SK-N-SH (cell line): ENCODE measurements around the gene HDDC2. TPM values are rescaled to one million over a fixed set of nuclear protein-coding genes. Genes with fewer than 3 reads are reported as not detected.

Experiments
- CTCF ChIA-PET: fragments of 300-600, 350-600 bp; formaldehyde crosslinking; extraction: SDS; loops from one replicate; lab custom pipeline; 2021; lab: Yijun Ruan, JAX
- POLR2A ChIA-PET: fragments of 350-600 bp; sonication (Branson Sonifier 250); formaldehyde crosslinking; extraction: SDS; loops from one replicate; lab custom pipeline; 2020; ENCODE audit warnings: antibody characterized with exemption, inconsistent platforms; lab: Yijun Ruan, JAX
- DNase-seq: peaks from one replicate; pipeline ENCODE4 v3.0.0; 2012
- H2AFZ ChIP-seq: fragments of 200-600 bp; sonication (generic); 2 replicates; pipeline ENCODE4 v1.8.1; 2016; ENCODE audit warnings: antibody characterized with exemption, mild to moderate bottlenecking, low read depth
- H3F3A ChIP-seq: fragments of 200-600 bp; sonication (generic); replicated peaks from 2 replicates; pipeline ENCODE3; 2016; ENCODE audit warnings: antibody characterized with exemption, mild to moderate bottlenecking; ENCODE audit not compliant: insufficient read depth
- H3K27ac ChIP-seq, 2 experiments: fragments of 200-500 bp in 1 of 2; fragments of 200-600 bp in 1 of 2; sonication (Bioruptor generic) in 1 of 2; sonication (generic), shearing (Covaris generic) in 1 of 2; 2 replicates each; pipeline versions ENCODE4 v1.5.1 to v1.6.1; 2014 to 2016; ENCODE audit warnings: low read depth in 2 of 2, inconsistent platforms in 1 of 2, low read length in 1 of 2, mild to moderate bottlenecking in 1 of 2, mixed read lengths in 1 of 2
- H3K27me3 ChIP-seq: fragments of 200-600 bp; sonication (generic), shearing (Covaris generic); 2 replicates; pipeline ENCODE4 v1.6.1; 2016; ENCODE audit warnings: mixed run types; ENCODE audit not compliant: insufficient read depth
- H3K36me3 ChIP-seq, 2 experiments: fragments of 200-500 bp in 1 of 2; fragments of 200-600 bp in 1 of 2; sonication (Bioruptor generic) in 1 of 2; sonication (generic) in 1 of 2; replicated peaks in 1 of 2; 2 replicates each; pipeline versions ENCODE3 to v1.5.1; 2014 to 2016; ENCODE audit warnings: low read length in 1 of 2, mild to moderate bottlenecking in 1 of 2; ENCODE audit not compliant: insufficient read depth in 2 of 2, control insufficient read depth in 1 of 2
- H3K4me1 ChIP-seq, 2 experiments: fragments of 200-500 bp in 1 of 2; fragments of 200-600 bp in 1 of 2; sonication (Bioruptor generic) in 1 of 2; sonication (generic), shearing (Covaris generic) in 1 of 2; 2 replicates each; pipeline versions ENCODE4 v1.5.1 to v1.6.1; 2014 to 2016; ENCODE audit warnings: low read depth in 1 of 2, low read length in 1 of 2, mixed run types in 1 of 2; ENCODE audit not compliant: insufficient read depth in 2 of 2, control insufficient read depth in 1 of 2
- H3K4me2 ChIP-seq: fragments of 200-600 bp; sonication (generic), shearing (Covaris generic); 2 replicates; pipeline ENCODE4 v1.6.1; 2017; ENCODE audit warnings: mixed run types
- H3K4me3 ChIP-seq, 2 experiments: fragments of 200-500 bp in 1 of 2; fragments of 200-600 bp in 1 of 2; sonication (Bioruptor generic) in 1 of 2; sonication (generic), shearing (Covaris generic) in 1 of 2; 2 replicates each; pipeline versions ENCODE4 v1.5.1 to v1.8.1; 2014 to 2016; ENCODE audit warnings: low read depth in 2 of 2, inconsistent platforms in 1 of 2, low read length in 1 of 2, mild to moderate bottlenecking in 1 of 2, mixed read lengths in 1 of 2, moderate library complexity in 1 of 2
- H3K79me2 ChIP-seq: fragments of 200-600 bp; sonication (generic); 2 replicates; pipeline ENCODE4 v1.8.1; 2017; ENCODE audit warnings: mild to moderate bottlenecking; ENCODE audit not compliant: insufficient read depth
- H3K9ac ChIP-seq: fragments of 200-600 bp; sonication (generic); 2 replicates; pipeline ENCODE4 v1.6.1; 2017; ENCODE audit warnings: mixed run types
- H3K9me2 ChIP-seq: fragments of 200-600 bp; sonication (generic); 2 replicates; pipeline ENCODE4 v1.6.1; 2017; ENCODE audit warnings: mixed run types
- H3K9me3 ChIP-seq: fragments of 200-600 bp; sonication (generic); 2 replicates; pipeline ENCODE4 v1.6.1; 2017; ENCODE audit warnings: mixed run types, mild to moderate bottlenecking, moderate library complexity
- H4K20me1 ChIP-seq: fragments of 200-600 bp; sonication (generic); 2 replicates; pipeline ENCODE4 v1.6.1; 2017; ENCODE audit warnings: mild to moderate bottlenecking, mixed run types; ENCODE audit not compliant: insufficient read depth
- CHD2 ChIP-seq: fragments of 150-350 bp; IDR thresholded peaks from 2 replicates; pipeline ENCODE4 v1.6.1; 2018; ENCODE audit warnings: low read length; ENCODE audit not compliant: partially characterized antibody
- ELF1 ChIP-seq: IDR thresholded peaks from 2 replicates; pipeline ENCODE4 v1.4.0; 2012
- EP300 ChIP-seq, 2 experiments: IDR thresholded peaks; 2 replicates each; pipeline versions ENCODE4 v1.4.0 to v1.6.1; 2012; ENCODE audit warnings: borderline replicate concordance in 1 of 2, low read depth in 1 of 2, low read length in 1 of 2
- EZH2phosphoT487 ChIP-seq: fragments of 200-600 bp; sonication (generic); IDR thresholded peaks from 2 replicates; pipeline ENCODE4 v1.6.1; 2017; ENCODE audit warnings: low read depth, mixed run types, mild to moderate bottlenecking, antibody characterized with exemption, moderate library complexity, borderline replicate concordance
- FOXJ3 ChIP-seq: sonication (generic); formaldehyde crosslinking; IDR thresholded peaks from 2 replicates; pipeline ENCODE4 v1.5.1; 2020; ENCODE audit warnings: mild to moderate bottlenecking, missing genetic modification reagents
- FOXM1 ChIP-seq: IDR thresholded peaks from 2 replicates; pipeline ENCODE4 v1.4.0; 2012; ENCODE audit warnings: low read depth, mild to moderate bottlenecking
- GATA2 ChIP-seq: sonication (generic); formaldehyde crosslinking; IDR thresholded peaks from 2 replicates; pipeline ENCODE4 v1.5.0; 2020; ENCODE audit warnings: mild to moderate bottlenecking, missing genetic modification reagents
- IRF3 ChIP-seq: fragments of 150-350 bp; IDR thresholded peaks from 2 replicates; pipeline ENCODE4 v1.6.1; 2016; ENCODE audit warnings: mild to moderate bottlenecking, low read depth, low read length
- JUND ChIP-seq: IDR thresholded peaks from 2 replicates; pipeline ENCODE4 v1.4.0; 2012
- NRF1 ChIP-seq: IDR thresholded peaks from 2 replicates; pipeline ENCODE4 v1.6.1; 2012; ENCODE audit warnings: low read depth, mild to moderate bottlenecking, low read length
- POLR2AphosphoS5 ChIP-seq: IDR thresholded peaks from 2 replicates; pipeline ENCODE4 v1.6.1; 2012; ENCODE audit warnings: low read depth, low read length
- RAD21 ChIP-seq: IDR thresholded peaks from 2 replicates; pipeline ENCODE4 v1.6.1; 2012; ENCODE audit warnings: mild to moderate bottlenecking, low read length
- RCOR1 ChIP-seq: fragments of 150-350 bp; IDR thresholded peaks from 2 replicates; pipeline ENCODE4 v1.6.1; 2017; ENCODE audit warnings: antibody characterized with exemption, low read length
- REST ChIP-seq: IDR thresholded peaks from 2 replicates; pipeline ENCODE4 v1.6.1; 2012; ENCODE audit warnings: mild to moderate bottlenecking, low read depth, low read length, moderate library complexity
- RXRA ChIP-seq: IDR thresholded peaks from 2 replicates; pipeline ENCODE4 v1.4.0; 2012; ENCODE audit warnings: low read depth, mild to moderate bottlenecking, borderline replicate concordance
- SMC3 ChIP-seq: IDR thresholded peaks from 2 replicates; pipeline ENCODE4 v1.6.1; 2012; ENCODE audit warnings: low read depth, low read length, improper control_type of control experiment
- TAF1 ChIP-seq: IDR thresholded peaks from 2 replicates; pipeline ENCODE4 v1.6.1; 2012; ENCODE audit warnings: low read depth, mild to moderate bottlenecking, low read length, moderate library complexity, borderline replicate concordance
- TEAD4 ChIP-seq: IDR thresholded peaks from 2 replicates; pipeline ENCODE4 v1.4.0; 2012; ENCODE audit warnings: mild to moderate bottlenecking, borderline replicate concordance; ENCODE audit not compliant: insufficient read depth
- WGBS: methylation state at CpG from one replicate; pipeline ENCODE4 v1.1.6; 2017; ENCODE audit warnings: low lambda C conversion rate; 5-methylcytosine and 5-hydroxymethylcytosine counted together
- polyA plus RNA-seq, 3 experiments: library from polyadenylated mRNA; depleted of rRNA; stranded (reverse); fragments of >200 nt; gene quantifications; 2 replicates each; pipeline ENCODE4 v1.2.3, GENCODE V29; 2012
- TF ChIP-seq, protein P1 (sequence below): IDR thresholded peaks from 2 replicates; pipeline ENCODE4 v1.4.0; 2012; ENCODE audit warnings: low read depth

The HDDC2 gene
- polyA plus RNA-seq, 1 of the 3 experiments (the other 2 are of a cell fraction), result 85.5 TPM

DNA sequence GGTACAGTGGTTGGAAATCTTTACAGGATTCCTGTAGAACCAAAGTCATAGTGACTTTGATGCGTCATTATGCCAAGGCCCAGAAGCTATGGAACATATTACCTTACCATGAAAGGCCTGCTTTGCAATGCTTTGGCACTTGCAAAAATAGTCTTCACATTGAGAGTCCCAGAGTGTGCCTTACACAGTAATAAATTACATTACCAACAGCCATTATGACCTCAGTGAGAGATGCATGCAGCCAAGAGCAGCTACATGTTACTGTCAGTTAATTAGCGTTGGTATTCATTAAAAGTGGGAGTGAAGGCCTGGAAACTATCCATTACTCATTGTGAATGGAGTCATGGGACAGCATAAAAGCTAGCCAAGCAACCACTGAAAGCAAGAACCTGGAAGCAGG is 39.2 kb upstream of the HDDC2 start:
- TF ChIP-seq FOXM1 (no peak), POLR2AphosphoS5 (no peak), FOXJ3 (no peak), REST (no peak), JUND (no peak), NRF1 (no peak), RXRA (no peak)
- TF ChIP-seq, protein P1, sequence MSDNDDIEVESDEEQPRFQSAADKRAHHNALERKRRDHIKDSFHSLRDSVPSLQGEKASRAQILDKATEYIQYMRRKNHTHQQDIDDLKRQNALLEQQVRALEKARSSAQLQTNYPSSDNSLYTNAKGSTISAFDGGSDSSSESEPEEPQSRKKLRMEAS, result no peak
- no peaks in the 10 kb centered on the region; the same call in 1 of the 2 replicates for H3K9me2 ChIP-seq
- H4K20me1 ChIP-seq, result no peaks in the 10 kb centered on the region
- no peaks in the 10 kb centered on the region for H3K79me2 ChIP-seq
- no peak for DNase-seq
- H2AFZ ChIP-seq, result no peak overlapping the region
- no peaks in the 10 kb centered on the region for H3K36me3 ChIP-seq
- H3K9ac ChIP-seq, result no peak overlapping the region
- POLR2A ChIA-PET, result no interaction called here
- peaks cover 12% of the 10 kb centered on the region; the same call in 1 of the 2 replicates for H3K27me3 ChIP-seq
- H3K27ac ChIP-seq, result no peak overlapping the region
- CTCF ChIA-PET, result no interaction called here
- H3F3A ChIP-seq, result no peaks in the 10 kb centered on the region
- no peaks in the 10 kb centered on the region for H3K9me3 ChIP-seq
- no peaks in the 10 kb centered on the region for H3K4me1 ChIP-seq
- H3K4me2 ChIP-seq, result no peak overlapping the region
- no peak overlapping the region for H3K4me3 ChIP-seq
- WGBS, result 13% methylated on average over 2 of the region's 2 CpGs

DNA sequence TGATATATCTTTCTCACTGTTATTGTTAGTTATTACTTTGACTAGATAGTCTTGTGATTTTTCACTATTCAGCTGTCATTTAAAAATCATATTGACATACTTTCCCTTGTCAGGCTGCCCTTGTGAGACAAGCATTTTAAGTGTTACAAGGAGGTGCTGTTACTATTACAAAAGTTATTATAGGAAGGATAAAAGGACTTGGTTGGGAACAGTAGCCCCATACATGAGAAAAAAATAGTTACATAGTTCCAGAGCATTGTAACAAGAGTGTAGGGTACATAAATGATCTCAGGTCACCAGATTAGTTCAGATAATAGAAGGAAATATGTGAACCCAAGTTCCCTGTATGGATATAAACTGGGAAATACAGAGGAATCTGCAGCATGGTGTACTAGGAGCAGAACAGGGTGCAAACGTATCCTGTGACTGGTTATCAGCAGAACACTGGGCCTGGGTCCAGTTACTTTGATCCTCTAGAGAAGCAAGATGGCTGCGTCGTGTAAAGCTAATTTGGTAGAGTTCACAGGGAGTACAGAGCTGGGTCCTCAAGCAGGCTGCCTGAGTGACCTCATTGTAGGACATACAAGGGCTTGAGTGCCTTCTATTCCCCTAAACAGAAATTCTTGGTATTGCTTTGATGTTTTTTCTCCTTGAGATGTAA is 38.5 kb upstream of the HDDC2 start:
- Histone ChIP-seq H4K20me1 (no peaks in the 10 kb centered on the region), H3K4me1 (no peaks in the 10 kb centered on the region), H3K4me2 (no peak overlapping the region), H3F3A (no peaks in the 10 kb centered on the region), H3K9me2 (no peaks in the 10 kb centered on the region; the same call in 1 of the 2 replicates), H3K9ac (no peak overlapping the region), H3K9me3 (no peaks in the 10 kb centered on the region), H3K36me3 (no peaks in the 10 kb centered on the region), H3K4me3 (no peak overlapping the region), H3K27me3 (peaks cover 8% of the 10 kb centered on the region; the same call in 1 of the 2 replicates), H3K79me2 (no peaks in the 10 kb centered on the region), H3K27ac (no peak overlapping the region), H2AFZ (no peak overlapping the region)
- POLR2A ChIA-PET, result no interaction called here
- no peak for DNase-seq
- 3% methylated on average over 3 of the region's 3 CpGs for WGBS
- CTCF ChIA-PET, result no interaction called here
- TF ChIP-seq ELF1 (no peak), RCOR1 (no peak), FOXJ3 (no peak), SMC3 (no peak), EZH2phosphoT487 (no peak), IRF3 (no peak), EP300 (IDR thresholded peaks at IDR 0.05; ENCODE audit: borderline replicate concordance in 1 of 2, low read depth in 1 of 2, low read length in 1 of 2) (no peak), REST (no peak), RAD21 (no peak), CHD2 (no peak), GATA2 (CRISPR knock-in tag) (no peak), TAF1 (no peak), TEAD4 (no peak), NRF1 (no peak)
